Measurements from ENCODE around the gene GAS2L1. TPM values are rescaled to one million over a fixed set of nuclear protein-coding genes. Genes with fewer than 3 reads are reported as not detected.
"Not testable (repeated sequence)": the region's sequence is repeated elsewhere in the genome, so short reads cannot be mapped to it uniquely, and the experiment has no call there.

GAS2L1 gene
- total and polyA plus RNA-seq, 10 donors, result 7.0 to 41.5 (median 28.3) TPM

DNA sequence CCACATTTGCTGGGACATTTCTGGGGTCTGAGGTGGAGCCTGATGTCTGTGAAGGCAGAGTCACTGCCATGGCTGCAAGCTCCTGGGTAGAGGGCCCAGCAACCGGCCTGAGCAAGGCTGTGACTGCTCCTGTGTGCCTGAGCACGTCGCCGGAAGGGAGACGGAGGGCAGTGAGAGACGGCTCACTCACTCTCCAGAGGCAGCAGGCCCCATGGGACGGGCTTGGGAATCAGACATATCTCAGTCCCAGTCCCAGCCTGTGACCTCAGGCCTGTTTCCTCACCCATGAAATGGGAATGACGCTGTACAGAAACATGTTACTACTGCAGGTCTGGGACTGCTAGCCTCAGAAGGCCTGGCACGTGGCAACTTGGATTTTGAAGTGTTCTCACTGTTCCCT is 45.4 kb downstream of the GAS2L1 start:
- peaks cover 12 to 100% (median 100%) of the 10 kb centered on the region in 6 donors for H3K36me3 ChIP-seq
- no peaks in the 10 kb centered on the region for H3K4me1 ChIP-seq
- TF ChIP-seq, protein P1, sequence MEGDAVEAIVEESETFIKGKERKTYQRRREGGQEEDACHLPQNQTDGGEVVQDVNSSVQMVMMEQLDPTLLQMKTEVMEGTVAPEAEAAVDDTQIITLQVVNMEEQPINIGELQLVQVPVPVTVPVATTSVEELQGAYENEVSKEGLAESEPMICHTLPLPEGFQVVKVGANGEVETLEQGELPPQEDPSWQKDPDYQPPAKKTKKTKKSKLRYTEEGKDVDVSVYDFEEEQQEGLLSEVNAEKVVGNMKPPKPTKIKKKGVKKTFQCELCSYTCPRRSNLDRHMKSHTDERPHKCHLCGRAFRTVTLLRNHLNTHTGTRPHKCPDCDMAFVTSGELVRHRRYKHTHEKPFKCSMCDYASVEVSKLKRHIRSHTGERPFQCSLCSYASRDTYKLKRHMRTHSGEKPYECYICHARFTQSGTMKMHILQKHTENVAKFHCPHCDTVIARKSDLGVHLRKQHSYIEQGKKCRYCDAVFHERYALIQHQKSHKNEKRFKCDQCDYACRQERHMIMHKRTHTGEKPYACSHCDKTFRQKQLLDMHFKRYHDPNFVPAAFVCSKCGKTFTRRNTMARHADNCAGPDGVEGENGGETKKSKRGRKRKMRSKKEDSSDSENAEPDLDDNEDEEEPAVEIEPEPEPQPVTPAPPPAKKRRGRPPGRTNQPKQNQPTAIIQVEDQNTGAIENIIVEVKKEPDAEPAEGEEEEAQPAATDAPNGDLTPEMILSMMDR (IDR thresholded peaks at IDR 0.05 in 8 of 11, conservative IDR thresholded peaks at IDR 0.05 in 3 of 11), result no peak
- peak in 1 of 3 donors; percentile 49 for TF ChIP-seq POLR2AphosphoS5 (IDR thresholded peaks at IDR 0.05)
- TF ChIP-seq POLR2A (IDR thresholded peaks at IDR 0.05), result no peak
- H3K27ac ChIP-seq, result no peak overlapping the region
- H3K4me3 ChIP-seq, result no peak overlapping the region
- intact Hi-C loops (cut with DNase I; ENCODE audit: low total_unique reads), result no loop called here
- 89 to 97% (median 94%) methylated on average over 4 to 9 of the region's 9 CpGs for WGBS, 5 donors
- peak; percentile 51 for DNase-seq
- H3K27me3 ChIP-seq (replicated peaks in 1 of 7), result no peaks in the 10 kb centered on the region
- no peaks in the 10 kb centered on the region for H3K9me3 ChIP-seq

DNA sequence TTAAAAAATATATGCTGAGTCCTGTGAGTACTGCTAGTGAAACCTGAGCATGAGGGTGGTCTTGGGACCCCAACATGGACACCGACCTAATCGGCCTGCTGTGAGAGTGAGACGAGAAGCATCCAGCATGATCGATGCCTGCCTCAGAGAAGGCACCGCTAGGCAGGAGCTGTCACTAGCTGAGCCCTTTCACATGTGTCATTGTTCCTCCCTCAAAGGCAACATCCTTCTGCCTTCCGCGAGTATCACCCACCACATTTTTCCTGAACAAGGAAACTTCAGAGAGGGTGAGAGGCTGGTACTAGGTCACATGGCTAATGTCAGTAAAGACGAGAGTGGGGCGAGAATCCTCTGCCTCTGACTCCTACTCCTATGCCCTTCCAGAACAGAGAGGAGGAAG is 46.3 kb downstream of the GAS2L1 start:
- Histone ChIP-seq H3K4me3 (no peak overlapping the region), H3K4me1 (no peaks in the 10 kb centered on the region), H3K9me3 (no peaks in the 10 kb centered on the region), H3K27me3 (replicated peaks in 1 of 7) (no peaks in the 10 kb centered on the region), H3K27ac (no peak overlapping the region), H3K36me3 (peaks cover 12 to 100% (median 100%) of the 10 kb centered on the region in 6 donors)
- intact Hi-C loops (cut with DNase I; ENCODE audit: low total_unique reads), result no loop called here
- WGBS, 5 donors, result 81 to 96% (median 88%) methylated on average over 9 of the region's 9 CpGs
- no peak for DNase-seq
- TF ChIP-seq POLR2AphosphoS5 (IDR thresholded peaks at IDR 0.05) (no peak), POLR2A (IDR thresholded peaks at IDR 0.05) (no peak)
- TF ChIP-seq, protein P1 (IDR thresholded peaks at IDR 0.05 in 8 of 11, conservative IDR thresholded peaks at IDR 0.05 in 3 of 11), result no peak

DNA sequence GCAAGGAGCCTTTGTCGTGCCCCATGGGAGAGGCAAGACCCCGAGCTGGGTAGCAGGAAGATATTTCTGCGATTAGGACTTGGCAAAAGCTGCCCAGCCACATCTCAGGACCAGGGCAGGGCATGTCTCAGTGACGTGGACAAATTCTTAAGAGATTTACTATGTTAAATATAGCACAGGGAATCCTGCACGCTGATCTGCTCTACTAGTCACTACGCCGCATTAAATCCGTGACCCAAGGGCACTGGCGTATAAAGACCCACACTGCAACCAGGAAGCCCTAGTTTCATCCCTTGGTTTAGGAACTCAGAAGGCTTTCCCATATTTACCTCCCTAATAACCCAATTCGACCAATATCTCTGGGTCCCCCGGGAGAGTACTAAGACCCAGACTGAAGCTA is 46.8 kb downstream of the GAS2L1 start:
- no peak for TF ChIP-seq POLR2A (IDR thresholded peaks at IDR 0.05)
- H3K27me3 ChIP-seq (replicated peaks in 1 of 7), result no peaks in the 10 kb centered on the region
- no peaks in the 10 kb centered on the region for H3K9me3 ChIP-seq
- no peak overlapping the region for H3K4me3 ChIP-seq
- no peak for DNase-seq
- 90 to 97% (median 96%) methylated on average over 11 of the region's 11 CpGs for WGBS, 5 donors
- H3K27ac ChIP-seq, result no peak overlapping the region
- H3K36me3 ChIP-seq, result peaks cover 13 to 100% (median 100%) of the 10 kb centered on the region in 6 donors
- H3K4me1 ChIP-seq, result no peaks in the 10 kb centered on the region
- intact Hi-C loops (cut with DNase I; ENCODE audit: low total_unique reads), result no loop called here

DNA sequence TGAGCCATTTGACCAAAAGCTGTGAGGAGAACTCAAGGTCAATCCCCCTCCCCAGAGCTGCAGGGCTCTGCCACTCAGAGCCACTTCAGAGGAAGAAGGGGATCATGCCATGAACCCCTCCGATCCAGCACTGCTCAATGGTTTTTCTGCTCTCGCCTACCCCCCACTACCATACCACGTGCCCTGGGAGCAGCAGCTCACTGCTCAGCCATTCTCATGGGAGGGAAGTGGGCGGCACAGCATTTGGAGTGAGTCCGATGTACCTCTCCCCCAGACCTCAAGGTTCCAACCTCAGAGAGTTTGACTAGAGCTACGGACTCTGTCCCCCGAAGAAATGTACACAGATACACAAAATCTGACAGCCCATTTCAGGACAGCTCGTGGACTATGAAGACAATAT is 47.4 kb downstream of the GAS2L1 start:
- Histone ChIP-seq H3K9me3 (no peaks in the 10 kb centered on the region), H3K4me3 (no peak overlapping the region), H3K27me3 (replicated peaks in 1 of 7) (no peaks in the 10 kb centered on the region), H3K27ac (no peak overlapping the region), H3K36me3 (peaks cover 17 to 100% (median 100%) of the 10 kb centered on the region in 6 donors), H3K4me1 (no peaks in the 10 kb centered on the region)
- intact Hi-C loops (cut with DNase I; ENCODE audit: low total_unique reads), result no loop called here
- WGBS, 5 donors, result 93 to 99% (median 97%) methylated on average over 8 of the region's 8 CpGs
- DNase-seq, result no peak
- TF ChIP-seq POLR2A (IDR thresholded peaks at IDR 0.05) (no peak), POLR2AphosphoS5 (IDR thresholded peaks at IDR 0.05) (no peak)
- TF ChIP-seq, protein P1 (IDR thresholded peaks at IDR 0.05 in 8 of 11, conservative IDR thresholded peaks at IDR 0.05 in 3 of 11), result no peak

DNA sequence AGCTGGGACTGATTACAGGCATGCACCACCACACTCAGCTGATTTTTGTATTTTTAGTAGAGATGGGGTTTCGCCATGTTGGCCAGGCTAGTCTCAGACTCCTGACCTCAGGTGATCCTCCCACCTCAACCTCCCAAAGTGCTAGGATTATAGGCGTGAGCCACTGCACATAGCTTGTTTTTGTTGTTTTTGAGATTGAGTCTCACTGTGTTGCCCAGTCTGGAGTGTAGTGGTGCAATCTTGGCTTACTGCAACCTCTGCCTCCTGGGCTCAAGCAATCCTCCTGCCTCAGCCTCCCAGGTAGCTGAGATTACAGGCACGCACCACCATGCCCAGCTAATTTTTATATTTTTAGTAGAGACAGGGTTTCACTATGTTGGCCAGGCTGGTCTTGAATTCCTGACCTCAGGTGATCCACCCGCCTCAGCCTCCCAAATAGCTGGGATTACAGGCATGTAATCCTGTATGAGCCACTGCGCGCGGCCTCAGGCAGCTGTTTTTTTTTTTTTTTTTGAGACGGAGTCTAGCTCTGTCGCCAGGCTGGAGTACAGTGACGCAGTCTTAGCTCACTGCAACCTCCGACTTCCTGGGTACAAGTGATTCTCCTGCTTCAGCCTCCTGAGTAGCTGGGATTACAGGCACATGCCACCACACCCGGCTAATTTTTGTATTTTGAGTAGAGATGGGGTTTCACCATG is 50.9 kb downstream of the GAS2L1 start:
- H3K4me3 ChIP-seq; intact Hi-C loops (cut with DNase I; ENCODE audit: low total_unique reads); H3K27me3 ChIP-seq (replicated peaks in 1 of 7); H3K9me3 ChIP-seq; H3K27ac ChIP-seq: not testable (repeated sequence)
- peaks cover 11 to 97% (median 82%) of the 10 kb centered on the region in 6 donors for H3K36me3 ChIP-seq
- peak; percentile 10 for DNase-seq
- H3K4me1 ChIP-seq, result peaks cover 0 to 13% (median 8%) of the 10 kb centered on the region in 6 donors
- whole genome bisulfite sequencing, 5 donors, result 93 to 97% (median 95%) methylated on average over 12 of the region's 12 CpGs
